Subcutaneous adipose tissue (tissue), 4 donors: ENCODE measurements around the gene NUP37. TPM values are rescaled to one million over a fixed set of nuclear protein-coding genes. Genes with fewer than 3 reads are reported as not detected.

Source experiments
- total RNA-seq, 4 donors: library from RNA; depleted of rRNA; stranded (reverse); fragments of >200 nt; gene quantifications; one replicate each; pipeline ENCODE4 v1.1.0, GENCODE V29; 2016
- TF ChIP-seq, protein P1 (sequence below): fragments of 450-650 bp; IDR thresholded peaks from one replicate; pipeline ENCODE4 v1.5.1; 2016; ENCODE audit warnings: low read depth, mild to moderate bottlenecking, control low read depth, antibody characterized with exemption, moderate library complexity

NUP37 gene
- total RNA-seq, 4 donors from 2014 or later = 13.6 to 18.9 (median 15.1) TPM

DNA sequence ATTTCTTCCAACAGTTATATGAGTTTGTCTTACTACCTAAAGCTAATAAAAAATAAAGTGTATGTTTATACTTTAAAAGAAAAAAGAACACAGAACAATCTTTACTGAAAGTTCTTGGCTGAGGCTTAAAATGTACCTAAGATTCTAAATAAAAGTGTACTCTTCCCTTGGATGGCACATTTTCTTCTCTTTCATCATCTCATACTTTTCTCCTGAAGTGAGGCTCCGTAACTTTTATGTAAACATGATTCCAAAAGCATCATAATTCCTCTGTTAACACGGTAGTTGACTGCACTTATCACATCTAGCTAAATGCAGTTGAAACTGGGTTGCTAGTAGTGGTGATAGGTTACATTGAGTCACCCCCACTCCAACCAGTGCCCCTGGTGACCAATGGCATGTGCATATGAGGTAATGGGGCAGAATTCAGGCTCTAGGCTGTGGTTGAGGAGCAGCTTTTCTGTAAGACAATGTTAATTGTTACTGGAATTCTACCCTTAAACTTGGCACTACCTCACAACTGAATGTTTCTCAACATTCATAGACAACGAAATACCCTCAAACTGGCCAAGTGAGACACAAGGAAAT is 96.5 kb downstream of the NUP37 start:
- TF ChIP-seq, protein P1, sequence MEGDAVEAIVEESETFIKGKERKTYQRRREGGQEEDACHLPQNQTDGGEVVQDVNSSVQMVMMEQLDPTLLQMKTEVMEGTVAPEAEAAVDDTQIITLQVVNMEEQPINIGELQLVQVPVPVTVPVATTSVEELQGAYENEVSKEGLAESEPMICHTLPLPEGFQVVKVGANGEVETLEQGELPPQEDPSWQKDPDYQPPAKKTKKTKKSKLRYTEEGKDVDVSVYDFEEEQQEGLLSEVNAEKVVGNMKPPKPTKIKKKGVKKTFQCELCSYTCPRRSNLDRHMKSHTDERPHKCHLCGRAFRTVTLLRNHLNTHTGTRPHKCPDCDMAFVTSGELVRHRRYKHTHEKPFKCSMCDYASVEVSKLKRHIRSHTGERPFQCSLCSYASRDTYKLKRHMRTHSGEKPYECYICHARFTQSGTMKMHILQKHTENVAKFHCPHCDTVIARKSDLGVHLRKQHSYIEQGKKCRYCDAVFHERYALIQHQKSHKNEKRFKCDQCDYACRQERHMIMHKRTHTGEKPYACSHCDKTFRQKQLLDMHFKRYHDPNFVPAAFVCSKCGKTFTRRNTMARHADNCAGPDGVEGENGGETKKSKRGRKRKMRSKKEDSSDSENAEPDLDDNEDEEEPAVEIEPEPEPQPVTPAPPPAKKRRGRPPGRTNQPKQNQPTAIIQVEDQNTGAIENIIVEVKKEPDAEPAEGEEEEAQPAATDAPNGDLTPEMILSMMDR = no peak

Other genes starting within 250 kb of the NUP37 start
- gene DRAM1, start 242.5 kb downstream of the NUP37 start, total RNA-seq = 10 to 100 TPM; 14.3 to 52.8 (median 34.4) TPM
- 100 to 1,000 TPM in 1 of 4 donors, 10 to 100 TPM in 3; 72.9 to 100 (median 91.7) TPM for gene WASHC3, start 58.1 kb downstream of the NUP37 start, total RNA-seq
- 1 to 10 TPM; 2.1 to 3.9 (median 3.0) TPM for gene PARPBP, start 69 bp upstream of the NUP37 start, total RNA-seq
- not detected for gene PMCH, start 77.7 kb upstream of the NUP37 start, total RNA-seq